Breast epithelium (tissue), 4 donors: ENCODE data around the gene SYNPO. TPM values are rescaled to one million over a fixed set of nuclear protein-coding genes. Genes with fewer than 3 reads are reported as not detected.

Source experiments
- DNase-seq, 2 donors: peaks; one replicate each; pipeline ENCODE4 v3.0.0-alpha.2; 2019; ENCODE audit warnings: low spot score in 2 of 2
- H3K27ac ChIP-seq, 2 donors: fragments of 200-600 bp; sonication (generic) in 1 of 2; one replicate each; pipeline ENCODE4 v1.5.1; 2016 to 2019; ENCODE audit warnings: mild to moderate bottlenecking in 1 of 2
- H3K27me3 ChIP-seq, 2 donors: fragments of 200-600 bp; sonication (generic) in 1 of 2; one replicate each; pipeline versions ENCODE4 v1.5.1 to v1.6.0; 2017 to 2019; ENCODE audit warnings: control low read depth in 1 of 2, mild to moderate bottlenecking in 1 of 2
- H3K36me3 ChIP-seq: fragments of 200-600 bp; one replicate; pipeline ENCODE4 v1.5.1; 2019
- H3K4me1 ChIP-seq, 2 donors: fragments of 200-600 bp; sonication (generic); one replicate each; pipeline ENCODE4 v1.5.1; 2016 to 2019; ENCODE audit warnings: control low read depth in 1 of 2
- H3K4me3 ChIP-seq, 3 donors: fragments of 200-600 bp; sonication (generic); 1 replicate in 2 of 3; 2 replicates in 1 of 3; pipeline ENCODE4 v1.5.1; 2016 to 2019; ENCODE audit warnings: mild to moderate bottlenecking in 3 of 3, moderate library complexity in 2 of 3
- H3K9me3 ChIP-seq, 2 donors: fragments of 200-600 bp; sonication (generic) in 1 of 2; one replicate each; pipeline ENCODE4 v1.5.1; 2016 to 2019; ENCODE audit warnings: control low read depth in 1 of 2
- CTCF ChIP-seq, 3 donors: fragments of 450-650 bp; IDR thresholded peaks; one replicate each; pipeline ENCODE4 v1.5.1; 2016 to 2017; ENCODE audit warnings: antibody characterized with exemption in 3 of 3, mild to moderate bottlenecking in 3 of 3, moderate library complexity in 3 of 3
- POLR2A ChIP-seq: fragments of 450-650 bp; IDR thresholded peaks from one replicate; pipeline ENCODE4 v1.6.1; 2016; ENCODE audit warnings: antibody characterized with exemption, mild to moderate bottlenecking, moderate library complexity
- POLR2AphosphoS5 ChIP-seq, 3 donors: sonication (generic); formaldehyde crosslinking; IDR thresholded peaks; one replicate each; pipeline ENCODE4 v1.6.1; 2017; ENCODE audit warnings: antibody characterized with exemption in 3 of 3
- intact Hi-C: fragments of 100-400 bp; cut with DNase I; formaldehyde crosslinking; loops from one replicate; pipeline ENCODE4 v1.15.1; 2023; ENCODE audit warnings: low total_unique reads
- total RNA-seq, 3 donors: library from RNA; depleted of rRNA; stranded (reverse); fragments of >200 nt; gene quantifications; one replicate each; pipeline ENCODE4 v1.1.0, GENCODE V29; 2016

Gene SYNPO
- total RNA-seq, 3 donors from 2014 or later, result 6.3 to 22.4 (median 15.4) TPM

GRCh38 chr5:150672237-150672883 lies 31.9 kb downstream of the SYNPO start:
- peak in 1 of 2 donors; percentile 70 for DNase-seq
- no peaks in the 10 kb centered on the region for H3K27me3 ChIP-seq
- TF ChIP-seq POLR2A (no peak), POLR2AphosphoS5 (IDR thresholded peaks at IDR 0.05) (no peak), CTCF (IDR thresholded peaks at IDR 0.05) (no peak)
- peaks cover 9 to 16% of the 10 kb centered on the region in 2 donors for H3K4me1 ChIP-seq
- H3K4me3 ChIP-seq, result peak overlapping the region; percentile 44 to 82 (median 52)
- peak overlapping the region; percentile 45 to 72 for H3K27ac ChIP-seq
- no peaks in the 10 kb centered on the region for H3K36me3 ChIP-seq
- intact Hi-C loops, result no loop called here
- no peaks in the 10 kb centered on the region for H3K9me3 ChIP-seq

GRCh38 chr5:150672884-150673275 lies 32.4 kb downstream of the SYNPO start:
- Histone ChIP-seq H3K36me3 (no peaks in the 10 kb centered on the region), H3K9me3 (no peaks in the 10 kb centered on the region), H3K4me3 (peak overlapping the region in 2 of 3 donors; percentile 52 to 82), H3K27ac (peak overlapping the region in 1 of 2 donors; percentile 72), H3K27me3 (no peaks in the 10 kb centered on the region), H3K4me1 (peaks cover 9 to 16% of the 10 kb centered on the region in 2 donors)
- no peak for TF ChIP-seq POLR2A
- no peak for TF ChIP-seq CTCF (IDR thresholded peaks at IDR 0.05)
- TF ChIP-seq POLR2AphosphoS5 (IDR thresholded peaks at IDR 0.05), result no peak
- DNase-seq, result no peak
- intact Hi-C loops, result no loop called here

GRCh38 chr5:150674341-150674821 lies 33.9 kb downstream of the SYNPO start:
- Histone ChIP-seq H3K4me1 (peaks cover 9 to 16% of the 10 kb centered on the region in 2 donors), H3K4me3 (no peak overlapping the region), H3K27me3 (no peaks in the 10 kb centered on the region), H3K27ac (peak overlapping the region; percentile 10 to 72), H3K36me3 (no peaks in the 10 kb centered on the region), H3K9me3 (no peaks in the 10 kb centered on the region)
- intact Hi-C loops, result no loop called here
- TF ChIP-seq CTCF (IDR thresholded peaks at IDR 0.05) (no peak), POLR2AphosphoS5 (IDR thresholded peaks at IDR 0.05) (no peak), POLR2A (no peak)
- no peak for DNase-seq

- TF ChIP-seq CTCF (IDR thresholded peaks at IDR 0.05) (no peak), POLR2A (no peak), POLR2AphosphoS5 (IDR thresholded peaks at IDR 0.05) (no peak)
- Histone ChIP-seq H3K27me3 (no peaks in the 10 kb centered on the region), H3K27ac (peak overlapping the region in 1 of 2 donors; percentile 72), H3K4me3 (no peak overlapping the region), H3K9me3 (no peaks in the 10 kb centered on the region), H3K36me3 (no peaks in the 10 kb centered on the region), H3K4me1 (peaks cover 9 to 16% of the 10 kb centered on the region in 2 donors)
- DNase-seq, result no peak
- intact Hi-C loops, result no loop called here
Observed at GRCh38 chr5:150675069-150675468, 34.6 kb downstream of the SYNPO start.

- Histone ChIP-seq H3K4me3 (no peak overlapping the region), H3K4me1 (peaks cover 9 to 16% of the 10 kb centered on the region in 2 donors), H3K36me3 (no peaks in the 10 kb centered on the region), H3K9me3 (no peaks in the 10 kb centered on the region), H3K27me3 (no peaks in the 10 kb centered on the region), H3K27ac (no peak overlapping the region)
- intact Hi-C loops, result no loop called here
- no peak for DNase-seq
- no peak for TF ChIP-seq CTCF (IDR thresholded peaks at IDR 0.05)
- no peak for TF ChIP-seq POLR2A
- no peak for TF ChIP-seq POLR2AphosphoS5 (IDR thresholded peaks at IDR 0.05)
Observed at GRCh38 chr5:150676578-150676977, 36.1 kb downstream of the SYNPO start.
